Activated CD4-positive, CD25-positive, alpha-beta regulatory T cell treated with anti-CD3 and anti-CD28 coated beads, Interleukin-2, amount 50 U/mL, for 24 hours (primary cell): ENCODE results near the gene TCP11L1.
"Not testable (repeated sequence)": the region's sequence is repeated elsewhere in the genome, so short reads cannot be mapped to it uniquely, and the experiment has no call there.

Experiments
- ATAC-seq, 2 donors: fragments of 150-1000 bp; cut with Tn5 transposase; one replicate each; pipeline ENCODE4 v1.10.0; 2021; ENCODE audit warnings: mild to moderate bottlenecking in 1 of 2, moderate library complexity in 1 of 2

The TCP11L1 gene

GRCh38 chr11:33029218-33029617 lies 10.2 kb upstream of the TCP11L1 start:
- not testable (repeated sequence) for ATAC-seq

GRCh38 chr11:33033493-33033892 lies 5.9 kb upstream of the TCP11L1 start:
- no peak for ATAC-seq

- ATAC-seq = no peak
Measured at GRCh38 chr11:33035011-33035410, 4.4 kb upstream of the TCP11L1 start.

- peak; percentile 15 to 46 for ATAC-seq
Measured at GRCh38 chr11:33040033-33040861, 875 bp downstream of the TCP11L1 start.

- ATAC-seq = no peak
Measured at GRCh38 chr11:33040862-33041453, 1.6 kb downstream of the TCP11L1 start.

- ATAC-seq = peak; percentile 8 to 39
Measured at GRCh38 chr11:33043221-33043830, 4.0 kb downstream of the TCP11L1 start.

- ATAC-seq = no peak
Measured at GRCh38 chr11:33044285-33044756, 4.9 kb downstream of the TCP11L1 start.

GRCh38 chr11:33045551-33046255 lies 6.3 kb downstream of the TCP11L1 start:
- no peak for ATAC-seq

GRCh38 chr11:33048701-33049100 lies 9.3 kb downstream of the TCP11L1 start:
- ATAC-seq = not testable (repeated sequence)

- ATAC-seq = not testable (repeated sequence)
Measured at GRCh38 chr11:33049565-33050408, 10.4 kb downstream of the TCP11L1 start.

- ATAC-seq = no peak
Measured at GRCh38 chr11:33052231-33052630, 12.9 kb downstream of the TCP11L1 start.

- no peak for ATAC-seq
Measured at GRCh38 chr11:33055375-33055774, 16.0 kb downstream of the TCP11L1 start.

GRCh38 chr11:33057284-33057683 lies 17.9 kb downstream of the TCP11L1 start:
- no peak for ATAC-seq

GRCh38 chr11:33059331-33060007 lies 20.1 kb downstream of the TCP11L1 start:
- no peak for ATAC-seq

- ATAC-seq = no peak
Measured at GRCh38 chr11:33060271-33060670, 20.9 kb downstream of the TCP11L1 start.

GRCh38 chr11:33062137-33062536 lies 22.8 kb downstream of the TCP11L1 start:
- no peak for ATAC-seq

- ATAC-seq = peak; percentile 20 to 50
Measured at GRCh38 chr11:33063326-33063881, 24.0 kb downstream of the TCP11L1 start.

- ATAC-seq = no peak
Measured at GRCh38 chr11:33064033-33064825, 24.9 kb downstream of the TCP11L1 start.

GRCh38 chr11:33064866-33065265 lies 25.5 kb downstream of the TCP11L1 start:
- ATAC-seq = no peak
